GM23338 (cell line): Measurements from ENCODE around the gene TASP1. TPM values are rescaled to one million over a fixed set of nuclear protein-coding genes. Genes with fewer than 3 reads are reported as not detected.

Experiments used
- ATAC-seq: fragments of 200-7000 bp; cut with Tn5 transposase; 3 replicates; pipeline ENCODE4 v1.9.1; 2020
- DNase-seq: peaks from one replicate; pipeline ENCODE4 v3.0.0-alpha.2; 2015; ENCODE audit warnings: low spot score
- H2AFZ ChIP-seq: fragments of 200-600 bp; sonication (generic); 2 replicates; pipeline ENCODE4 v1.8.0; 2016; ENCODE audit warnings: antibody characterized with exemption, mild to moderate bottlenecking, moderate library complexity
- H3F3A ChIP-seq: fragments of 200-600 bp; sonication (generic); replicated peaks from 2 replicates; pipeline ENCODE4 v1.8.0; 2017; ENCODE audit warnings: antibody characterized with exemption, mixed run types, low read depth
- H3K27ac ChIP-seq: fragments of 200-600 bp; sonication (generic); 2 replicates; pipeline ENCODE4 v1.6.1; 2016; ENCODE audit warnings: low read depth
- H3K27me3 ChIP-seq: fragments of 200-600 bp; sonication (generic); 2 replicates; pipeline ENCODE4 v1.8.0; 2016; ENCODE audit warnings: mild to moderate bottlenecking, mixed run types, moderate library complexity; ENCODE audit not compliant: insufficient read depth
- H3K36me3 ChIP-seq: fragments of 200-600 bp; sonication (generic); 2 replicates; pipeline ENCODE4 v1.8.0; 2016; ENCODE audit warnings: mild to moderate bottlenecking; ENCODE audit not compliant: insufficient read depth
- H3K4me1 ChIP-seq: fragments of 200-600 bp; sonication (generic); 2 replicates; pipeline ENCODE4 v1.8.0; 2016; ENCODE audit warnings: mild to moderate bottlenecking, moderate library complexity; ENCODE audit not compliant: insufficient read depth
- H3K4me2 ChIP-seq: fragments of 200-600 bp; sonication (generic); 2 replicates; pipeline ENCODE4 v1.7.1; 2017; ENCODE audit warnings: mixed run types
- H3K4me3 ChIP-seq: fragments of 200-600 bp; sonication (generic); 2 replicates; pipeline ENCODE4 v1.6.1; 2016; ENCODE audit warnings: mixed run types
- H3K79me2 ChIP-seq: fragments of 200-600 bp; sonication (generic); replicated peaks from 2 replicates; pipeline ENCODE4 v1.8.0; 2017; ENCODE audit warnings: mild to moderate bottlenecking; ENCODE audit not compliant: insufficient read depth
- H3K9me2 ChIP-seq: fragments of 200-600 bp; sonication (generic); 2 replicates; pipeline ENCODE4 v1.8.0; 2017; ENCODE audit not compliant: insufficient read depth
- H4K20me1 ChIP-seq: fragments of 200-600 bp; sonication (generic); replicated peaks from 2 replicates; pipeline ENCODE4 v1.8.0; 2017; ENCODE audit warnings: mild to moderate bottlenecking; ENCODE audit not compliant: insufficient read depth
- H3K27ac Mint-ChIP-seq: 2 replicates; pipeline ENCODE4 v1.8.0; 2020; ENCODE audit warnings: inconsistent platforms, mild to moderate bottlenecking, moderate library complexity, mixed read lengths
- H3K27me3 Mint-ChIP-seq: 3 replicates; pipeline ENCODE4 v1.8.0; 2022; ENCODE audit warnings: low read depth, mild to moderate bottlenecking, moderate library complexity, mixed read lengths, inconsistent platforms; ENCODE audit not compliant: insufficient read depth, poor library complexity
- H3K36me3 Mint-ChIP-seq: 3 replicates; pipeline ENCODE4 v1.8.0; 2021; ENCODE audit warnings: low read depth, mild to moderate bottlenecking, inconsistent platforms, moderate library complexity, mixed read lengths
- H3K4me1 Mint-ChIP-seq: 3 replicates; pipeline ENCODE4 v1.8.0; 2020; ENCODE audit warnings: mild to moderate bottlenecking, inconsistent platforms, mixed read lengths
- H3K4me3 Mint-ChIP-seq: 3 replicates; pipeline ENCODE4 v1.8.0; 2021; ENCODE audit warnings: moderate library complexity, mild to moderate bottlenecking, inconsistent platforms, mixed read lengths
- H3K9me3 Mint-ChIP-seq: 3 replicates; pipeline ENCODE4 v1.8.0; 2020; ENCODE audit warnings: moderate library complexity, mild to moderate bottlenecking, inconsistent platforms, mixed read lengths
- CREB1 ChIP-seq: fragments of 250-450 bp; sonication (Bioruptor Pico); IDR thresholded peaks from 2 replicates; pipeline ENCODE4 v1.5.0; 2020; ENCODE audit warnings: low read depth, mild to moderate bottlenecking, moderate library complexity
- CTCF ChIP-seq, 2 experiments: fragments of 200-600 bp in 1 of 2; sonication (generic) in 1 of 2; conservative IDR thresholded peaks; 2 replicates each; pipeline versions ENCODE4 v1.5.1 to v1.6.1; 2016 to 2017; ENCODE audit warnings: antibody characterized with exemption in 2 of 2, low read depth in 2 of 2, mild to moderate bottlenecking in 2 of 2, moderate library complexity in 1 of 2
- ETS1 ChIP-seq: IDR thresholded peaks from 2 replicates; pipeline ENCODE4 v1.6.1; 2016; ENCODE audit warnings: antibody characterized with exemption
- EZH2 ChIP-seq: fragments of 200-600 bp; sonication (generic); IDR thresholded peaks from one replicate; pipeline ENCODE4 v1.8.0; 2017; ENCODE audit warnings: antibody characterized with exemption, mild to moderate bottlenecking, low read depth; ENCODE audit not compliant: unreplicated experiment
- EZH2phosphoT487 ChIP-seq: fragments of 200-600 bp; sonication (generic); IDR thresholded peaks from one replicate; pipeline ENCODE4 v1.8.1; 2018; ENCODE audit warnings: antibody characterized with exemption; ENCODE audit not compliant: unreplicated experiment
- JUNB ChIP-seq: IDR thresholded peaks from one replicate; pipeline ENCODE4 v1.6.1; 2016; ENCODE audit warnings: antibody characterized with exemption; ENCODE audit not compliant: unreplicated experiment
- NANOG ChIP-seq: IDR thresholded peaks from 2 replicates; pipeline ENCODE4 v1.6.1; 2016; ENCODE audit warnings: antibody characterized with exemption, borderline replicate concordance
- POLR2AphosphoS5 ChIP-seq: IDR thresholded peaks from 2 replicates; pipeline ENCODE4 v1.6.1; 2016; ENCODE audit warnings: antibody characterized with exemption, low read depth
- REST ChIP-seq: IDR thresholded peaks from one replicate; pipeline ENCODE4 v1.6.1; 2018; ENCODE audit warnings: antibody characterized with exemption; ENCODE audit not compliant: unreplicated experiment
- STAT1 ChIP-seq: IDR thresholded peaks from one replicate; pipeline ENCODE4 v1.6.1; 2016; ENCODE audit warnings: antibody characterized with exemption; ENCODE audit not compliant: unreplicated experiment
- ZNF114 ChIP-seq: fragments of 250-450 bp; sonication (Bioruptor Pico); IDR thresholded peaks from 2 replicates; pipeline ENCODE4 v1.5.0; 2020; ENCODE audit warnings: mild to moderate bottlenecking, moderate library complexity
- ZNF331 ChIP-seq: fragments of 250-450 bp; sonication (Bioruptor Pico); IDR thresholded peaks from 2 replicates; pipeline ENCODE4 v1.5.0; 2020; ENCODE audit warnings: low read depth, mild to moderate bottlenecking, moderate library complexity
- ZNF462 ChIP-seq: fragments of 250-450 bp; sonication (Bioruptor Pico); IDR thresholded peaks from 2 replicates; pipeline ENCODE4 v1.5.0; 2020; ENCODE audit warnings: mild to moderate bottlenecking, moderate library complexity
- polyA plus RNA-seq: library from polyadenylated mRNA; unstranded; fragments of >200 nt; fragmentation: Nextera tagmentation; extraction: Ambion mirVana; gene quantifications from 2 replicates; pipeline ENCODE4 v1.2.1, GENCODE V29; 2016
- total RNA-seq: library from RNA; depleted of rRNA; stranded (reverse); fragments of >200 nt; shearing (Covaris generic); gene quantifications from 2 replicates; pipeline ENCODE4 v1.2.3, GENCODE V29; 2014

TASP1 gene
- total and polyA plus RNA-seq, 2 experiments from 2014 or later = 9.7 to 9.8 TPM

GRCh38 chr20:13515291-13515690, 123.4 kb downstream of the TASP1 start:
- Histone ChIP-seq H3K27ac (no peak overlapping the region), H3K4me2 (no peak overlapping the region), H3K36me3 (no peaks in the 10 kb centered on the region), H3F3A (no peaks in the 10 kb centered on the region), H3K4me3 (no peak overlapping the region), H3K9me2 (no peaks in the 10 kb centered on the region), H3K27me3 (no peaks in the 10 kb centered on the region), H2AFZ (no peak overlapping the region), H3K4me1 (no peaks in the 10 kb centered on the region), H3K79me2 (no peaks in the 10 kb centered on the region), H4K20me1 (no peaks in the 10 kb centered on the region)
- H3K27me3 Mint-ChIP-seq = no peaks in the 10 kb centered on the region
- H3K36me3 Mint-ChIP-seq = peaks cover 25% of the 10 kb centered on the region
- no peak for ATAC-seq
- TF ChIP-seq ZNF462 (CRISPR knock-in tag) = no peak
- no peak for TF ChIP-seq ZNF331 (CRISPR knock-in tag)
- TF ChIP-seq JUNB = no peak
- no peak for TF ChIP-seq STAT1
- no peak for TF ChIP-seq POLR2AphosphoS5
- TF ChIP-seq ETS1 = no peak
- no peak for TF ChIP-seq CTCF (conservative IDR thresholded peaks at IDR 0.05; ENCODE audit: low read depth in 2 of 2)
- no peak for TF ChIP-seq EZH2
- TF ChIP-seq NANOG = no peak
- TF ChIP-seq REST = no peak
- no peak for TF ChIP-seq EZH2phosphoT487
- TF ChIP-seq CREB1 (CRISPR knock-in tag) = no peak
- no peak for TF ChIP-seq ZNF114 (CRISPR knock-in tag)
- no peaks in the 10 kb centered on the region for H3K4me1 Mint-ChIP-seq
- no peak overlapping the region for H3K27ac Mint-ChIP-seq
- H3K9me3 Mint-ChIP-seq = peaks cover 7% of the 10 kb centered on the region; the same call in 2 of the 3 replicates
- no peak for DNase-seq
- no peak overlapping the region for H3K4me3 Mint-ChIP-seq
